K562 (cell line): Measurements from ENCODE around the gene ARSA. TPM values are rescaled to one million over a fixed set of nuclear protein-coding genes. Genes with fewer than 3 reads are reported as not detected.

Experiments
- ATAC-seq: fragments of 200-7000 bp; cut with Tn5 transposase; 3 replicates; pipeline ENCODE4 v1.9.1; 2020; ENCODE audit warnings: moderate library complexity
- BruUV-seq: library from RNA; stranded (reverse); fragments of 400-500 nt; replicated peaks from 2 replicates; lab custom pipeline; 2021; lab: Mats Ljungman, UMichigan
- CTCF ChIA-PET: fragments of 300-600 bp; formaldehyde crosslinking; extraction: SDS; loops from one replicate; lab custom pipeline; 2021; ENCODE audit warnings: low intra/inter-chr PET ratio; lab: Yijun Ruan, JAX
- POLR2A ChIA-PET: fragments of 300-600, 350-650 bp; sonication (Branson Sonifier 250); formaldehyde crosslinking; extraction: SDS; loops from one replicate; lab custom pipeline; 2021; ENCODE audit warnings: antibody characterized with exemption, inconsistent platforms; lab: Yijun Ruan, JAX
- DNase-seq, 4 experiments: peaks; one replicate each; pipeline versions ENCODE4 v3.0.0 to v3.0.0-alpha.2; 2011 to 2018; ENCODE audit warnings: low spot score in 3 of 4, mixed read lengths in 3 of 4; ENCODE audit errors: extremely low read depth in 1 of 4
- FAIRE-seq: peaks from 2 replicates; lab custom pipeline; 2011; peaks lifted over from hg19 to GRCh38; lab: Jason Lieb, UNC
- H2AFZ ChIP-seq: 2 replicates; pipeline ENCODE4 v1.6.0; 2011; ENCODE audit warnings: low read depth, low read length, control low read depth, inconsistent platforms
- H3K27ac ChIP-seq: fragments of 200-600 bp; 3 replicates; pipeline ENCODE4 v1.8.0; 2011; ENCODE audit warnings: low read depth, mild to moderate bottlenecking, control low read depth, inconsistent platforms, low read length, moderate library complexity, mixed read lengths; ENCODE audit errors: extremely low read depth
- H3K27me3 ChIP-seq, 2 experiments: fragments of 300-600 bp in 1 of 2; 2 replicates in 1 of 2; 3 replicates in 1 of 2; pipeline versions ENCODE4 v1.6.0 to v1.8.0; 2011; ENCODE audit warnings: inconsistent platforms in 2 of 2, low read length in 2 of 2, mild to moderate bottlenecking in 1 of 2, mixed read lengths in 1 of 2, moderate library complexity in 1 of 2; ENCODE audit not compliant: control insufficient read depth in 2 of 2, insufficient read depth in 2 of 2
- H3K36me3 ChIP-seq: fragments of 300-600 bp; 3 replicates; pipeline ENCODE4 v1.8.0; 2011; ENCODE audit warnings: mild to moderate bottlenecking, low read length, inconsistent platforms; ENCODE audit not compliant: control insufficient read depth, insufficient read depth
- H3K4me1 ChIP-seq, 2 experiments: fragments of 200-600 bp in 1 of 2; replicated peaks in 1 of 2; 2 replicates in 1 of 2; 3 replicates in 1 of 2; pipeline versions ENCODE4 v1.5.1 to v1.8.0; 2011; ENCODE audit warnings: inconsistent platforms in 2 of 2, low read length in 2 of 2, mild to moderate bottlenecking in 1 of 2, mixed read lengths in 1 of 2, moderate library complexity in 1 of 2; ENCODE audit not compliant: control insufficient read depth in 2 of 2, insufficient read depth in 2 of 2
- H3K4me2 ChIP-seq: 2 replicates; pipeline ENCODE4 v1.6.1; 2011; ENCODE audit warnings: low read length, control low read depth, inconsistent platforms, mixed read lengths; ENCODE audit not compliant: insufficient read depth
- H3K4me3 ChIP-seq: fragments of 200-600 bp; sonication (generic), shearing (Covaris generic); 2 replicates; pipeline ENCODE4 v1.5.1; 2016; ENCODE audit warnings: control low read depth, inconsistent platforms
- H3K79me2 ChIP-seq: fragments of 200-600 bp; 3 replicates; pipeline ENCODE4 v1.8.0; 2011; ENCODE audit warnings: low read length, inconsistent platforms; ENCODE audit not compliant: control insufficient read depth, insufficient read depth
- H3K9ac ChIP-seq, 2 experiments: 2 replicates each; pipeline versions ENCODE4 v1.6.0 to v1.6.1; 2011; ENCODE audit warnings: low read depth in 2 of 2, low read length in 2 of 2, control low read depth in 1 of 2, inconsistent platforms in 1 of 2, mild to moderate bottlenecking in 1 of 2, mixed read lengths in 1 of 2; ENCODE audit not compliant: insufficient read depth in 1 of 2
- H3K9me1 ChIP-seq: one replicate; pipeline ENCODE4 v1.6.0; 2011; ENCODE audit warnings: inconsistent platforms, mild to moderate bottlenecking, low read length, moderate library complexity; ENCODE audit not compliant: control insufficient read depth, insufficient read depth
- H3K9me3 ChIP-seq: replicated peaks from 2 replicates; pipeline ENCODE4 v1.5.1; 2011; ENCODE audit warnings: low read depth, low read length, inconsistent platforms; ENCODE audit not compliant: control insufficient read depth, insufficient read depth
- H4K20me1 ChIP-seq: replicated peaks from 2 replicates; pipeline ENCODE4 v1.6.1; 2011; ENCODE audit warnings: low read length, inconsistent platforms, mixed read lengths; ENCODE audit not compliant: control insufficient read depth, insufficient read depth
- CCNT2 ChIP-seq: IDR thresholded peaks from 2 replicates; pipeline ENCODE4 v1.6.1; 2011; ENCODE audit warnings: borderline replicate concordance, low read depth, mild to moderate bottlenecking, moderate library complexity, mixed read lengths, low read length; ENCODE audit not compliant: insufficient read length; ENCODE audit errors: extremely low read depth
- PHF20 ChIP-seq: fragments of 450-650 bp; IDR thresholded peaks from 2 replicates; pipeline ENCODE4 v1.6.1; 2018; ENCODE audit not compliant: partially characterized antibody
- SMAD3 ChIP-seq: fragments of 450-650 bp; formaldehyde crosslinking; conservative IDR thresholded peaks from 2 replicates; pipeline ENCODE4 v1.4.0; 2020; ENCODE audit warnings: mild to moderate bottlenecking
- ZFP91 ChIP-seq: sonication (generic); formaldehyde crosslinking; IDR thresholded peaks from 2 replicates; pipeline ENCODE4 v1.8.0; 2022; ENCODE audit warnings: mild to moderate bottlenecking, missing genetic modification reagents
- ZNF444 ChIP-seq: fragments of 250-450 bp; sonication (Bioruptor Pico); IDR thresholded peaks from 2 replicates; pipeline ENCODE4 v1.4.0; 2020; ENCODE audit warnings: mild to moderate bottlenecking, moderate library complexity
- WGBS: fragments of 100-300 bp; shearing (Covaris generic); methylation state at CpG from one replicate; pipeline ENCODE4 v1.1.6; 2016; ENCODE audit warnings: low coverage, mixed read lengths; ENCODE audit not compliant: insufficient coverage; ENCODE audit errors: missing lambda C conversion rate; 5-methylcytosine and 5-hydroxymethylcytosine counted together
- in situ Hi-C: fragments of 300-500 bp; cut with MboI; formaldehyde crosslinking; loops from 4 replicates; pipeline ENCODE4 v1.15.0; 2018; ENCODE audit warnings: inconsistent platforms, mixed read lengths
- intact Hi-C: fragments of 100-400 bp; cut with micrococcal nuclease; formaldehyde crosslinking; loops from 2 replicates; pipeline ENCODE4 v1.14.2; 2022
- polyA plus RNA-seq, 8 experiments: library from polyadenylated mRNA; depleted of rRNA in 4 of 8; stranded (reverse) in 5 of 8; unstranded in 3 of 8; fragments of >200 nt; fragmentation: Nextera tagmentation in 2 of 8; fragmentation: Illumina TruSeq in 1 of 8; extraction: Ambion mirVana in 2 of 8; extraction: Trizol in 1 of 8; gene quantifications; 2 replicates each; pipeline versions ENCODE4 v1.2.1 to v1.2.3, GENCODE V29; 2011 to 2014; ENCODE audit warnings: inconsistent platforms in 1 of 8, missing spikeins in 1 of 8
- total RNA-seq, 7 experiments: library from RNA; depleted of rRNA in 6 of 7; stranded (reverse); fragments of >200 nt in 6 of 7; fragmentation: Illumina TruSeq in 2 of 7; extraction: Trizol in 2 of 7; gene quantifications; 2 replicates each; pipeline versions ENCODE4 v1.2.1 to v1.2.3, GENCODE V29; 2011 to 2021; ENCODE audit warnings: low replicate concordance in 1 of 7

The ARSA gene
- total and polyA plus RNA-seq, 9 of the 15 experiments (the other 6 are each of a cell fraction or from before 2014, with no cell fraction given): 0.32 to 10.9 (median 1.8) TPM; not detected in 1

GRCh38 chr22:50674130-50674500 lies 46.2 kb upstream of the ARSA start:
- H3K79me2 ChIP-seq: no peaks in the 10 kb centered on the region
- no peak overlapping the region for H2AFZ ChIP-seq
- peak in 1 of 4 experiments; percentile 17 for DNase-seq
- intact Hi-C loops (no loop called here), in situ Hi-C loops (no loop called here)
- peaks cover 0 to 21% of the 10 kb centered on the region in 2 experiments; a peak in 1 of 5 replicates for H3K4me1 ChIP-seq
- no peak for FAIRE-seq
- no CpG with 5 or more reads among the region's 43 CpGs for WGBS
- no peak overlapping the region for H3K4me2 ChIP-seq
- POLR2A ChIA-PET: no interaction called here
- H3K9ac ChIP-seq: no peak overlapping the region
- no peaks in the 10 kb centered on the region for H3K36me3 ChIP-seq
- H4K20me1 ChIP-seq: no peaks in the 10 kb centered on the region
- H3K9me1 ChIP-seq: no peaks in the 10 kb centered on the region
- H3K9me3 ChIP-seq: no peaks in the 10 kb centered on the region
- no TSS peak for BruUV-seq
- peaks cover 4 to 29% of the 10 kb centered on the region in 2 experiments; a peak in 4 of 5 replicates for H3K27me3 ChIP-seq
- CTCF ChIA-PET: no interaction called here
- no peak overlapping the region for H3K4me3 ChIP-seq
- no peak for ATAC-seq
- H3K27ac ChIP-seq: no peak overlapping the region
- TF ChIP-seq ZFP91 (CRISPR knock-in tag) (no peak), ZNF444 (CRISPR knock-in tag) (no peak), CCNT2 (no peak), SMAD3 (CRISPR knock-in tag) (no peak), PHF20 (no peak)
- TF ChIP-seq, all 486 proteins: peak for 0
